DOHH2 (cell line): ENCODE results near the gene VANGL2.
A peak's percentile ranks its signal among the peaks of the same experiment; 100 is the strongest.

Experiments
- H3F3A ChIP-seq: fragments of 200-600 bp; sonication (generic), shearing (Covaris generic); 2 replicates; pipeline ENCODE4 v1.6.0; 2016; ENCODE audit warnings: antibody characterized with exemption, mild to moderate bottlenecking; ENCODE audit not compliant: control insufficient read depth, insufficient read depth
- H3K27ac ChIP-seq: fragments of 200-600 bp; sonication (generic); 2 replicates; pipeline ENCODE4 v1.5.1; 2014; ENCODE audit warnings: low read depth, mild to moderate bottlenecking, low read length, moderate library complexity
- H3K27me3 ChIP-seq: fragments of 200-600 bp; sonication (generic); 2 replicates; pipeline ENCODE4 v1.6.1; 2014; ENCODE audit warnings: mild to moderate bottlenecking, low read length, mixed read lengths; ENCODE audit not compliant: control insufficient read depth
- H3K36me3 ChIP-seq: fragments of 200-600 bp; sonication (generic); 2 replicates; pipeline ENCODE4 v1.6.1; 2014; ENCODE audit warnings: mild to moderate bottlenecking, low read length, moderate library complexity, mixed read lengths; ENCODE audit not compliant: control insufficient read depth
- H3K4me1 ChIP-seq: fragments of 200-600 bp; sonication (generic); 2 replicates; pipeline ENCODE4 v1.6.1; 2014; ENCODE audit warnings: mild to moderate bottlenecking, low read length, mixed read lengths; ENCODE audit not compliant: control insufficient read depth
- H3K4me2 ChIP-seq: fragments of 200-600 bp; sonication (generic); 2 replicates; pipeline ENCODE4 v1.6.0; 2014; ENCODE audit warnings: mild to moderate bottlenecking, low read length, moderate library complexity
- H3K4me3 ChIP-seq: fragments of 200-600 bp; sonication (generic); 2 replicates; pipeline ENCODE4 v1.5.1; 2014; ENCODE audit warnings: mild to moderate bottlenecking, low read length, mixed read lengths
- H3K79me2 ChIP-seq: fragments of 200-600 bp; sonication (generic); 2 replicates; pipeline ENCODE4 v1.6.1; 2014; ENCODE audit warnings: mild to moderate bottlenecking, low read length, mixed read lengths; ENCODE audit not compliant: control insufficient read depth
- H3K9me2 ChIP-seq: fragments of 200-600 bp; sonication (generic); replicated peaks from 2 replicates; pipeline ENCODE4 v1.6.1; 2014; ENCODE audit warnings: mild to moderate bottlenecking, low read length, mixed read lengths; ENCODE audit not compliant: control insufficient read depth
- H3K9me3 ChIP-seq: fragments of 200-600 bp; sonication (generic); 2 replicates; pipeline ENCODE4 v1.6.1; 2014; ENCODE audit warnings: antibody characterized with exemption, low read length, mixed read lengths; ENCODE audit not compliant: control insufficient read depth, insufficient read depth
- H4K20me1 ChIP-seq: fragments of 200-600 bp; sonication (generic); 2 replicates; pipeline ENCODE4 v1.6.0; 2014; ENCODE audit warnings: low read depth, mild to moderate bottlenecking, antibody characterized with exemption, low read length, moderate library complexity; ENCODE audit not compliant: control insufficient read depth, insufficient read depth
- EZH2phosphoT487 ChIP-seq: fragments of 200-600 bp; sonication (generic); IDR thresholded peaks from 2 replicates; pipeline ENCODE4 v1.6.1; 2017; ENCODE audit warnings: borderline replicate concordance, mild to moderate bottlenecking, antibody characterized with exemption, low read length, moderate library complexity, mixed read lengths
- TF ChIP-seq, protein P1 (sequence below): fragments of 200-600 bp; sonication (generic); IDR thresholded peaks from one replicate; pipeline ENCODE4 v1.5.1; 2014; ENCODE audit warnings: antibody characterized with exemption, mild to moderate bottlenecking, low read depth, low read length; ENCODE audit not compliant: poor library complexity, severe bottlenecking

Gene VANGL2

GRCh38 chr1:160437432-160438316 is 37.3 kb downstream of the VANGL2 start:
- Histone ChIP-seq H3K36me3 (no peaks in the 10 kb centered on the region; the same call in 1 of the 2 replicates), H3K4me2 (peak overlapping the region; percentile 56), H3K4me1 (peaks cover 48% of the 10 kb centered on the region), H4K20me1 (no peaks in the 10 kb centered on the region), H3K4me3 (peak overlapping the region; percentile 38), H3K27me3 (no peaks in the 10 kb centered on the region), H3K9me2 (no peaks in the 10 kb centered on the region), H3K27ac (no peak overlapping the region), H3K9me3 (peaks cover 7% of the 10 kb centered on the region; the same call in 1 of the 2 replicates), H3K79me2 (no peaks in the 10 kb centered on the region), H3F3A (peaks cover 11% of the 10 kb centered on the region; the same call in 1 of the 2 replicates)
- TF ChIP-seq, protein P1, sequence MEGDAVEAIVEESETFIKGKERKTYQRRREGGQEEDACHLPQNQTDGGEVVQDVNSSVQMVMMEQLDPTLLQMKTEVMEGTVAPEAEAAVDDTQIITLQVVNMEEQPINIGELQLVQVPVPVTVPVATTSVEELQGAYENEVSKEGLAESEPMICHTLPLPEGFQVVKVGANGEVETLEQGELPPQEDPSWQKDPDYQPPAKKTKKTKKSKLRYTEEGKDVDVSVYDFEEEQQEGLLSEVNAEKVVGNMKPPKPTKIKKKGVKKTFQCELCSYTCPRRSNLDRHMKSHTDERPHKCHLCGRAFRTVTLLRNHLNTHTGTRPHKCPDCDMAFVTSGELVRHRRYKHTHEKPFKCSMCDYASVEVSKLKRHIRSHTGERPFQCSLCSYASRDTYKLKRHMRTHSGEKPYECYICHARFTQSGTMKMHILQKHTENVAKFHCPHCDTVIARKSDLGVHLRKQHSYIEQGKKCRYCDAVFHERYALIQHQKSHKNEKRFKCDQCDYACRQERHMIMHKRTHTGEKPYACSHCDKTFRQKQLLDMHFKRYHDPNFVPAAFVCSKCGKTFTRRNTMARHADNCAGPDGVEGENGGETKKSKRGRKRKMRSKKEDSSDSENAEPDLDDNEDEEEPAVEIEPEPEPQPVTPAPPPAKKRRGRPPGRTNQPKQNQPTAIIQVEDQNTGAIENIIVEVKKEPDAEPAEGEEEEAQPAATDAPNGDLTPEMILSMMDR, result no peak
- no peak for TF ChIP-seq EZH2phosphoT487

GRCh38 chr1:160438317-160438918 is 38.1 kb downstream of the VANGL2 start:
- H3K4me2 ChIP-seq, result peak overlapping the region; percentile 56
- peaks cover 7% of the 10 kb centered on the region; the same call in 1 of the 2 replicates for H3K9me3 ChIP-seq
- no peak overlapping the region for H3K27ac ChIP-seq
- H3K4me1 ChIP-seq, result peaks cover 47% of the 10 kb centered on the region
- H3K36me3 ChIP-seq, result no peaks in the 10 kb centered on the region; the same call in 1 of the 2 replicates
- no peaks in the 10 kb centered on the region for H4K20me1 ChIP-seq
- no peaks in the 10 kb centered on the region for H3K9me2 ChIP-seq
- H3K79me2 ChIP-seq, result no peaks in the 10 kb centered on the region
- H3K4me3 ChIP-seq, result peak overlapping the region; percentile 38
- no peaks in the 10 kb centered on the region for H3K27me3 ChIP-seq
- H3F3A ChIP-seq, result peaks cover 9% of the 10 kb centered on the region; the same call in 1 of the 2 replicates
- TF ChIP-seq, protein P1, result no peak
- TF ChIP-seq EZH2phosphoT487, result no peak

DNA sequence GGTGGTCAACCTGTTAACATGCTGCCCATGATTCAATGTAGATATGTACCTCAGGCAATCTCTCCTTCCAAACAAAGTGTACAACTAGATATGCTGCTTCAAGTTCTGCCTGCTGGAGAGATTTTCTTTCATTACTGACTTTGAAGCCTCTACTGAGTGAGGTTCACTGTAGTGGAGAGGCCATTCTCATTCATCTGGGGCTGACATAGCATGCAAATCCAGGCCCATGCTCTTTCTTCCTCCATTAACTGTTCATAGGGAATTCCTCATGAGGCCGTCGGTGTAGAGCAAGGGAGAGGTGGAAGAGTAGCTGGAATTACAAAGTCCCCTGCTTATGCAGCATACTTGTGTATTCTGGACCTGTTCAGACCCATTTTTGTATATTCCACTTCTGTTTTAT is 38.6 kb downstream of the VANGL2 start:
- H3K4me2 ChIP-seq, result peak overlapping the region; percentile 56
- no peak overlapping the region for H3K27ac ChIP-seq

More for the DNA sequence above, 38.6 kb downstream of the VANGL2 start:
- TF ChIP-seq EZH2phosphoT487, result no peak
- TF ChIP-seq, protein P1, result no peak
- Histone ChIP-seq H4K20me1 (no peaks in the 10 kb centered on the region), H3F3A (peaks cover 9% of the 10 kb centered on the region; the same call in 1 of the 2 replicates), H3K27me3 (no peaks in the 10 kb centered on the region), H3K9me3 (peaks cover 7% of the 10 kb centered on the region; the same call in 1 of the 2 replicates), H3K9me2 (no peaks in the 10 kb centered on the region), H3K4me1 (peaks cover 47% of the 10 kb centered on the region), H3K36me3 (no peaks in the 10 kb centered on the region; the same call in 1 of the 2 replicates), H3K79me2 (no peaks in the 10 kb centered on the region), H3K4me3 (no peak overlapping the region)
